ENCODE data around the gene HS6ST2.

DNA sequence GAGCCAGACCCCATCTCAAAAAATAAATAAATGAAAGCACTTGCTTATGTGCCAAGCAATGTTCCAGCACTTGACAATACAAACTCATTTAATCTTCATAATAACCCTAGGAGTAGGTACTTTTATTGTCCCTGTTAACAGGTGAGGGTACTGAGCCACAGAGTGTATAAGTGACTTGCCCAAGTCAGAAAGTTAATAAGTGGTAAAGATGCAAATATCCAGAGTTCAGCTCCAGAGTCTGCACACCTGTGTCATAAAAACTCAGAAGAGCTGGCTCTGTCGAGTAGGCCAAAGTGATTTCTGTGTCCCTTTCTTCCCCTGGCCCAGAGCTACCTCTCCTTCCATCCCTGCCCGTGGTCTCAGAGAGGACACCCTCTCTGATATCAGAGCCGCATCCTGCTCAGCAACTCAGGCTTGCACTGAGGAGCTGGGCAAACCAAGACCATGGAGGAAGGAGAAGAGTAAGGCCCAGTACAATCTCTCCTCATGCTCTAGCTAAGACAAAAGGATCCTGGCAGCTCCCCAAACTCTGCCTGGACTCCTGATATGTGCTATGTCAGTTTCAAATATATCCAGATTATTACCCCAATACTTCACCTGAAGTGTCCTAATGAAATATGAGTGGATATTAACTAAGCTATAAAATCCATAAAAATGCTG is 136.3 kb downstream of the HS6ST2 start:
- TF ChIP-seq EZH2 (IDR thresholded peaks at IDR 0.05) (no peak), POLR2AphosphoS5 (IDR thresholded peaks at IDR 0.05; ENCODE audit: borderline replicate concordance, low read depth, low read length) (no peak)

Data from SK-N-MC (cell line).